Cardiac muscle cell (in vitro differentiated cells and primary cell): ENCODE measurements around the gene CAPN9. TPM values are rescaled to one million over a fixed set of nuclear protein-coding genes. Genes with fewer than 3 reads are reported as not detected.

ENCODE experiments used
- DNase-seq, 2 donors: peaks; one replicate each; pipeline versions ENCODE4 v3.0.0 to v3.0.0-alpha.2; 2010 to 2017; ENCODE audit warnings: low read depth in 1 of 2, low spot score in 1 of 2
- H3K27ac ChIP-seq: fragments of 200-600 bp; sonication (generic); 2 replicates; pipeline ENCODE4 v1.5.1; 2016
- H3K27me3 ChIP-seq: fragments of 200-600 bp; sonication (generic); 2 replicates; pipeline ENCODE4 v1.6.0; 2016; ENCODE audit warnings: control low read depth
- H3K36me3 ChIP-seq: fragments of 200-600 bp; sonication (generic); 2 replicates; pipeline ENCODE4 v1.5.1; 2016; ENCODE audit warnings: control low read depth
- H3K4me1 ChIP-seq: fragments of 200-600 bp; sonication (generic); 2 replicates; pipeline ENCODE4 v1.8.1; 2017; ENCODE audit warnings: low read depth, mild to moderate bottlenecking, mixed run types
- H3K4me3 ChIP-seq: fragments of 200-600 bp; sonication (generic); 2 replicates; pipeline ENCODE4 v1.5.1; 2016; ENCODE audit warnings: mild to moderate bottlenecking
- H3K9me3 ChIP-seq: fragments of 200-600 bp; sonication (generic); 2 replicates; pipeline ENCODE4 v1.5.1; 2017; ENCODE audit warnings: low read depth, mild to moderate bottlenecking, control low read depth
- CTCF ChIP-seq: IDR thresholded peaks from 2 replicates; pipeline ENCODE4 v1.5.1; 2012; ENCODE audit warnings: low read depth, mild to moderate bottlenecking, low read length
- polyA plus RNA-seq: library from polyadenylated mRNA; unstranded; fragments of >200 nt; fragmentation: Nextera tagmentation; extraction: Ambion mirVana; gene quantifications from 2 replicates; pipeline ENCODE4 v1.2.1, GENCODE V29; 2016
- total RNA-seq: library from RNA; depleted of rRNA; stranded (reverse); fragments of >200 nt; gene quantifications from 2 replicates; pipeline ENCODE4 v1.2.3, GENCODE V29; 2016

Gene CAPN9
- total and polyA plus RNA-seq, 2 experiments from 2014 or later, result 0.12 to 0.87 TPM

GRCh38 chr1:230784163-230784562 lies 37.0 kb downstream of the CAPN9 start:
- TF ChIP-seq CTCF, result no peak
- Histone ChIP-seq H3K27me3 (peaks cover 5% of the 10 kb centered on the region), H3K4me3 (no peak overlapping the region), H3K27ac (no peak overlapping the region), H3K36me3 (no peaks in the 10 kb centered on the region), H3K4me1 (no peaks in the 10 kb centered on the region), H3K9me3 (no peaks in the 10 kb centered on the region)
- no peak for DNase-seq

GRCh38 chr1:230785636-230786384 lies 38.6 kb downstream of the CAPN9 start:
- no peak for DNase-seq
- Histone ChIP-seq H3K27ac (no peak overlapping the region), H3K36me3 (no peaks in the 10 kb centered on the region), H3K9me3 (no peaks in the 10 kb centered on the region), H3K4me3 (no peak overlapping the region), H3K4me1 (no peaks in the 10 kb centered on the region), H3K27me3 (peaks cover 7% of the 10 kb centered on the region)
- no peak for TF ChIP-seq CTCF

GRCh38 chr1:230786385-230786753 lies 39.2 kb downstream of the CAPN9 start:
- Histone ChIP-seq H3K27me3 (peaks cover 7% of the 10 kb centered on the region), H3K27ac (no peak overlapping the region), H3K9me3 (no peaks in the 10 kb centered on the region), H3K36me3 (no peaks in the 10 kb centered on the region), H3K4me3 (no peak overlapping the region), H3K4me1 (no peaks in the 10 kb centered on the region)
- no peak for DNase-seq
- TF ChIP-seq CTCF, result no peak

GRCh38 chr1:230787471-230787870 lies 40.3 kb downstream of the CAPN9 start:
- TF ChIP-seq CTCF, result no peak
- H3K9me3 ChIP-seq, result no peaks in the 10 kb centered on the region
- H3K4me3 ChIP-seq, result no peak overlapping the region
- no peaks in the 10 kb centered on the region for H3K36me3 ChIP-seq
- DNase-seq, result no peak
- no peak overlapping the region for H3K27ac ChIP-seq
- no peaks in the 10 kb centered on the region for H3K4me1 ChIP-seq
- H3K27me3 ChIP-seq, result peaks cover 12% of the 10 kb centered on the region

- TF ChIP-seq CTCF, result no peak
- Histone ChIP-seq H3K9me3 (no peaks in the 10 kb centered on the region), H3K36me3 (no peaks in the 10 kb centered on the region), H3K27ac (no peak overlapping the region), H3K4me1 (no peaks in the 10 kb centered on the region), H3K4me3 (no peak overlapping the region), H3K27me3 (peaks cover 12% of the 10 kb centered on the region)
- no peak for DNase-seq
Observed at GRCh38 chr1:230788561-230789275, 41.5 kb downstream of the CAPN9 start.
